Hematopoietic multipotent progenitor cell treated with erythropoietin and hydrocortisone succinate and interleukin-3 and kit ligand, for 15 days (in vitro differentiated cells): Measurements from ENCODE around the gene FBXO24.
"Not testable (repeated sequence)": the region's sequence is repeated elsewhere in the genome, so short reads cannot be mapped to it uniquely, and the experiment has no call there.

Source experiments
- DNase-seq: peaks from one replicate; pipeline ENCODE4 v3.0.0-alpha.2; 2015; ENCODE audit warnings: low spot score

Gene FBXO24

DNA sequence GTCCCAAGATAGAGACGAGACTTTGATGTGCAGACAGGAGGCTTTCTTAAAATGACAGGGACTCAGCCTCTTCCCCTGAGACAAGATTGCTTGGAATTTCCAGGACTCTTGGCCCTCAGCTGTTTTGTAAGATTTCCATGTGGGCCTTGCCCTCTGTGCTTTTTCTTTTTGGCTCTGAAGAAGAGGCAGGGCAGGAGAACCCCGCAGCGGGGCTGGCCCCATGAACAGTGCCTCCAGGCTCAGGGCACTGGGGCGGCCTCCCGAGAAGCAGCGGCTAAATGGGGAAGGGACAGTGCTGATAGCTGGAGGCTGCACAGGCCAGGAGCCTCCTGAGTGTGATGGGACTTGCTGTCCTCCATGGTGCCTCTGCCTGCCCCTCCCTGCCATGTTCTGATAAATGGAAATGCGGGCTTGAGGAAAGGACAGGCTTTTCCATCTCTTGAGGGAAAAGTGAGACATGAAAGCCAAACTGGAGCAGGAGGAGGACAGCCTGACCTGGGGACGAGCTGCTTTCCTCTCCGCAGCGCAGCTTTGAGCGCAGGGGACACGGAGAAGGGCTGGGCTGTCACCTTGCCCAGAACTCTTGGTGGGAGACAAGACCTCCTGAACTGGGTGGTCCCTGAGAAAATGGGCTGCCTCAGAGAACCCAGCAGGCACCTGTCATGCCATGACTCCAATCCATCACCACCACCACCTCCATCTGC, 24.5 kb upstream of the FBXO24 start:
- DNase-seq: no peak

DNA sequence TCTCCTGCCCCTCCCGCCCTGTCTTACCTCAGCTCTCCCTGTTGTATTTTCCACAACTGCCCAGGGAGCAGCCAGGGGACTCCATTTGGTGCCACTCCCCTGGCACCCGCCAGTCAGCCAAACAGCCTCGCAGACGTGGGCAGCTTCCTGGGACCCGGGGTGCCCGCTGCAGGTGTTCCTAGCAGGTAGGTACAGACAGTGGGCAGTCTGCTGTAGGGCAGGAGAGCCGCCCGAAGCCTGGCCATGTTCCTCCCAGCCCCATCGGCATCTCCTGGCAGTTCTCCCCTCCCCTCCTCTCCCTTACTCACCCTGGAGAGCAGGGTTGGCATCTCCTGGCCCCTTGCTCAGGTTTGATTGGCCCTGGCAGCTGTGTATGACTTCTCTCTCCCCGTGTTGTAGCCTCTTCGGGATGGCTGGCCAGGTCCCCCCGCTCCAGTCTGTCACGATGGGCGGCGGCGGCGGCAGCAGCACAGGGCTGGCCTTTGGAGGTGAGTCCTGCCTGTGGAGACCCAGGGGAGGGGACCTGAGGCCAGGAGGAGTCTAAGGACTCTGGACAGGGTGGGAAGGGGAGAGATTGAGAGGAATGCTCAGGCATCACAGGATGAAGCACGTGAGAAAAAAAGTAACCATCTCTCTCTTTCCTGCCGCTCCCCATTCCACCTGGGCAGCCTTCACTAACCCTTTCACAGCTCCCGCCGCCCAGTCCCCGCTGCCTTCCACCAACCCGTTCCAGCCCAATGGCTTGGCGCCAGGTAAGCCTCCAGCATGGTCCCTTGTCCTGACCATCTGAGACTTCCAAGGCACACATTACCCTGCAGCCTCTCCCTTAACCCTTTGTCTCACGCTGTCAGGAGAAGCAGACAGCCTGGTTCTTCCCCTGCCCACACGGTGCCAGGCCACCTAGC, 23.7 kb upstream of the FBXO24 start:
- DNase-seq: no peak

DNA sequence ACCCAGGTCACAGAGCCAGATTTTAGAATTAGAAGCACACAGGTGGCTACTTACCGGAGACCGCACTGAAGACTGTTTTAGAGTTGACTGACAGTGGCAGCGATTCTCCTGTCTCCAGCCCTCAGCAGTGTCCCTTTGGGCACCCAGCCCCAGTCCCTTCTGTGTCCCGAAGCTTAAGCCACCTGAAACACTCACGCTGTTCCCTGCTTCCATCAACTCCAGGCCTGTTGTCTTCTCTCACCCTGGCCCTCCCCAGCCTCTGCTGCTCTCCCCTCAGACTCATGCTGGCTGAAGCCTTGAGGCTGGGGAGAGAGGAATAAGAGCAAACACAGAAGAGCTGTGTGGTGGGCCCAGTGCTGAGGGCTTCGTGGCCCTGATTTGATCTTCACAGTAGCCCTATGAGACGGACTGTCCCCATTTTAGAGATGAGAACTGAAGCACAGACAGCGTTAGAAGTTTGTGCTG, 23.0 kb upstream of the FBXO24 start:
- no peak for DNase-seq

DNA sequence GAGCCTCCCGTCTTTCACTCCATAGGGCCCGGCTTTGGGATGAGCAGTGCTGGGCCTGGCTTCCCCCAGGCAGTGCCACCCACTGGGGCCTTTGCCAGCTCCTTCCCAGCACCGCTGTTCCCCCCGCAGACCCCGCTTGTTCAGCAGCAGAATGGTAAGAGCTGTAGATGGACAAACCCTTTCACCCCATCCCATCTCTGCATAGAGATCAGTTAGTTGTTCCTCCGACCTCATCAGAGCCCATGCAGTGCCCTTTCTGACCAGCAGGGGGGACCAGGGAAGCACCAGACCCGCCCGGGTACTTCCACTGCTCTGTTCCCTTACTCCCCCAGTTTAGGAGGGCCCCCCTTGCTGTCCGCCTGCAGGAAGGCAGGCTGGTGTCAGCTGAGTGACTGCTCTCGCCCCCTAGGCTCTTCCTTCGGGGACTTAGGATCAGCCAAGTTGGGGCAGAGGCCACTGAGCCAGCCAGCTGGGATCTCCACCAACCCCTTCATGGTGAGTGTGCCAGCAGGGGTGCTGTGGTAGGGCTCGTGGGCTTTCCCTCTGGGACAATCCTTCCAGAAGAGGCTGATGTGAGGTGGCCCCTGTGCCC, 22.2 kb upstream of the FBXO24 start:
- DNase-seq: peak; percentile 81

DNA sequence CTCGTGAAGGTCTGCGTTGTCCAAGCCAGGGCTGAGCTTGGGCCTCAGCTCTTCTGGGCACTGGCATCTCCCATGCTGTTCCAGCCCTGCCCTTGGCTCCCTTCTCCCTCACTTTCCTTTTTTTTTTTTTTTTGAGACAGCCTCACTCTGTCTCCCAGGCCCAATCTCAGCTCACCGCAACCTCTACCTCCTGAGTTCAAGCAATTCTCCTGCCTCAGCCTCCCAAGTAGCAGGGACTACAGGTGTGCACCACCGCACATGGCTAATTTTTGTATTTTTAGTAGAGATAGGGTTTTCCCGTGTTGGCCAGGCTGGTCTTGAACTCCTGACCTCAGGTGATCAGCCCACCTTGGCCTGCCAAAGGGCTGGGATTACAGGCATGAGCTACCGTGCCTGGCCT, 21.7 kb upstream of the FBXO24 start:
- not testable (repeated sequence) for DNase-seq

DNA sequence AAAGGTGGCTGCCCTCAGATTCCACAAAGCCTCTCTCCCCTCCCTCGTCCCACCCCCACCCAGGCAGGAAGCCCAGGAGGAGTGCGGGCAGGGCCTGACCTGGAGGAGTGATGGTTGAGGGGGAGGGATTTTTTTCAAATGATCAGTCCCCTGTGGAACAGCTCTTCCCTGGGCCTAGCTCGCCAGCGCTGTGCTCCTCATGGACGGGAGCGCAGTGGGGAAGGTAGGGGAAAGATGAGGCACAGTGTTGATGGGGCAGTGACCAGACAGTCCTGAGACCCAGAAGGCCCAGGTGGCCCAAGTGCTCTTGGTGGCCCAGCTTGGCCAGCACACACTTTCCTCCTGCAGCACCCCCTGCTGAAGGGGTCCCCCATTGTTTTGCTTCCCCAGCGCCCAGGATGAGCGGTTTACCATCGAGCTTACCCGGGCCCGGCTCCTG, 21.0 kb upstream of the FBXO24 start:
- DNase-seq: no peak

DNA sequence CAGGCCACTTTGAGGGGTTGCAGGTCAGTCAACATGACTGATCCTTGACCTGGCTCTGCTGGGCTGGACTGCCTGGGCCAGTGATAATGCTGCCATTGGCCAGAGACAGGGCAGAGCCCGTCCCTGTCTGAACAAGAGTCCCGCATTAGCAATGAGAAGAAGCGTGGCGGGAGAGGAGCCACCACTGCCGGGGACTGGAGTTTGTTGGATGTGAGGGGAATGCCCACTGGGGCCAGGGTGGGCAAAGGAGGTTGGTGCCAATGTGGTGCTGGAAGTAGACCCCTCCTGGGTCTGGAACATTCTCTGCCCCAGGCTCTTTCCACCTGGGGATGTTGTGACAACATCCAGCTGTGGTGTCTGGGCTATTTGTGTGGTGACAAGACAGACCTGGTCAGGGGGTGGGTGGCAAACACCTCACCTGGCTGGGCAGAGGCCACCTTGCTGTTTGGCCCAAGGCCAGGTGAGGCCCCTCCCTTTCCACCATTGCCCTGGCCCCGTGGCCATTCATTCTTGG, 20.1 kb upstream of the FBXO24 start:
- DNase-seq: no peak

DNA sequence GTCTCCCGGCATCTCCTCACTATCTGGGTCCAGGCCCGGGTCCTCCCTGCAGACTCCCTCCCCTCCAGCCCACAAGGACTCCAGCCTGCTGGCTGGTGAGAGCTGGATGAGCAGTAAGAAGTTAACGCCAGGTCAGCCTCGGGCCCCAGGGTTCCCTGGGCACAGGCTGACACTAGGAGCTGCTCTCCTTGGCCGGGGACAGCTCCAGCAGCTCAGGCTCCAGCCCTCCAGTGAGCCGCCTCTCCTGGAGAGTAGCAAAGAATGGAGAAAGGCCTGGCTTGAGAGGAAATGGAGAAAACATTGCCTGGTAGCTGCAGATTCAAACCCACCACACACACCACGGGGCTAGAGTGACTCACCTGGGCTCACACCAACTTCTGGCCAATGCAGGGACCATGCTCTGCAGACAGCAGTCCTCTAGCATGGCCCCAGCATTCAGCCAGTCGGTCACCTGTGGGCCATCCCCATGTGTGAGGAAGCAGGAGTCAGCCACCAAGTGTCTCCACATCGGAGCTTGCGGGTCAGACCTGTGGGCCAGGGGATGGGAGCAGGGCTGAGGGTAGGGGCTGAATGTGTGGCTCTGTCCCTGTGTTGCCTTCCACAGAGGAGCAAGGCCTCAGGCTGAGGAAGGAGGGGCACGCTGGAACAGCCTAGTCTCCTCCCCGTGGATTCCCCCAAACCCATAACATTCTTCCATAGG, 18.9 kb upstream of the FBXO24 start:
- DNase-seq: no peak

DNA sequence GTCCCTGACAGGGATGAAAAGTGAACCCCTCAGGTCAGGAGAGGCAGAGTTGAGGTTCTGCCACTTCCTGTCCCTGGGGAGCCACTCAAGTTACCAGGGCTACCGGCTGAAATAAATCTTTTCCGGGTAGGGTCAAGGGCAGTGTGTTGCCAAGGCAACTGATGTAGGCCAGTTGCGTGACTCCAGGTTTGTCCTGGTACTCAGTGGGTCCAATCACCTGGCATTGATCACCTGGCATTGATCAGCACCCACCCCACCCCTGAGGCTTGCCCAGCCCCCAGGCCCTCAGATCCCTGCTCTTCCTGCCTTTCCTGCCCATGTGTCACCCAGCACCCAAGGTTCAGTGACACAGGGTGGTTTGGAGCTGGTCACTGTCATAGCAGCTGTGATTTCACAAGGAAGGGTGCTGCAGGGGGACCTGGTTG, 18.4 kb upstream of the FBXO24 start:
- DNase-seq: no peak

DNA sequence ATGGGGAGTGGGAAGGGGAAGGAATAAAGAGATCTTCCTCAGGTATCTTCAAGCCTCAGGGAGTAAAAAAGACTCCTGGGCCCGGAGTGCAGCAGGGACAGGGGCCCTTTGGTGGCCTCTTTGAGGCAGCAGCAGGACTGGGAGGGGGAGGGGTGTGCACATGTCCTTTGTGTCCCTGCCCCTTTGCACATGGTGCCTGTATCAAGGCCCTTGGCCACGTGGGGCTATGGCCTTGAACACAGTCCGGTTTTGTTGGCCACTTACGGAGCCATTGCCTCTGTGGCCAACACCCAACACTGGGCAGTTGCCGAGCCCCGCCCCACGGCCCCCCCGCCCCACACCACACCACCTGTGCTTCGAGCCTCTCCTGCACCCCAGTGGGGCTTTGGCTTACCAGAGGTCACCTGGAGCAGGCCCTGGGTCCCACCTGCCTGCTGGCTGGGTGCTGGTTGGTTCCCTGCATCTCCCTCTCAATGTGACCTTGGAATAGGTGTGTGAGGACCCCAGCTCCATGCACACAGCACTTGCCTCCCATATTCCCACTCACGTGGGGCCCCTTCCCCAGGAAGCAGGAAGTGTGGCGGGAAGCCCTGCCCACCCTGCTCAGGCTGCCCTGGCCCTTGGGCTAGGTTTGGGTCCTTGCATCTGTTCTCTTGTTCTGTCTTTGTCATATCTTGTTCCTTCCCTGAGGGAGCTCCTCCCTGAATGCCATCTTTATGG, 17.8 kb upstream of the FBXO24 start:
- DNase-seq: no peak

DNA sequence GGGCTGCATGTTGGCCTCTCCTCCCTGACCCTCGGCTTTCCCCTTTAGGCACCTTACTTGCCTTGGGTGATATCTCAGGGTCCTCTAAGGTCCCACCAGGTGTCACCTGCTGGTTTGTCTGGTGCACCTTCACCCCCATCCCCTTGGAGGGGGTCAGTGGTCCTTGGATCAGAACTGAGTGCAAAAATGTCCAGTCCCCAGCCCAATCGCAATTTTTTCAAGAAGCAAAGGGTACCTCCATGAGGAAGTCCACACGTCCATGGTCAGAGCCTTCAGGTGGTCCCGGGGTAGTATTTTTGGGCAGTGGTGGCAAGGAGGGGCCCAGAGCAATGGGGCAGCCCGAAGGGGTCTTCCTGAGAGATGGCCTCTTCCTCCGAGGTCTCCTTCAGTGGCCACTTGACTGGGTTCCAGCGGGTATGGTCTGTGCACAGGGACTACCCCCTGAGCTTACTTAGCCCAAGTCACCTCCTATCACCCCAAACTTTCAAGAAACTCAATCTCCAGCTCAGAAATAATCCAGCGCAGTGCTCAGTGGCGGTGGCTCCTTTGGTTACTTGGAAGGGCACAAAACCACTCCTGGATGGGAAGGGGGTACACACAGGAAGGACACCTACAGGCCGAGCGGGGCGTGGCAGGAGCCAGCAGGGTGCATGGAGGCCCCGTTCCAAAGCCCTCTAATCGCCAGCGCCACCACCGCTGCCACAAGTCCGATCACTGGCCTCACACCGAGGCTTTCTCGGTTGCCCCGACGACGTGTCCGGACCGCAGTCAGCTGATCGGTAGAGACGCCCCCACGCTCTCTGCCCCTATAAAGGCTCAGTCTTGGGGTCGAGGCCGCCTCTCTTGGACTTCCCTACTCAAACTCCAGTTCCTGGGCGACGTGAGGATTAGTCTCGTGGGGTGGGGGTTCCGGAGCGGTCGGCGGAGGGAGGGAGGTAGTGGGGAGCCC, 17.0 kb upstream of the FBXO24 start:
- DNase-seq: peak; percentile 46

DNA sequence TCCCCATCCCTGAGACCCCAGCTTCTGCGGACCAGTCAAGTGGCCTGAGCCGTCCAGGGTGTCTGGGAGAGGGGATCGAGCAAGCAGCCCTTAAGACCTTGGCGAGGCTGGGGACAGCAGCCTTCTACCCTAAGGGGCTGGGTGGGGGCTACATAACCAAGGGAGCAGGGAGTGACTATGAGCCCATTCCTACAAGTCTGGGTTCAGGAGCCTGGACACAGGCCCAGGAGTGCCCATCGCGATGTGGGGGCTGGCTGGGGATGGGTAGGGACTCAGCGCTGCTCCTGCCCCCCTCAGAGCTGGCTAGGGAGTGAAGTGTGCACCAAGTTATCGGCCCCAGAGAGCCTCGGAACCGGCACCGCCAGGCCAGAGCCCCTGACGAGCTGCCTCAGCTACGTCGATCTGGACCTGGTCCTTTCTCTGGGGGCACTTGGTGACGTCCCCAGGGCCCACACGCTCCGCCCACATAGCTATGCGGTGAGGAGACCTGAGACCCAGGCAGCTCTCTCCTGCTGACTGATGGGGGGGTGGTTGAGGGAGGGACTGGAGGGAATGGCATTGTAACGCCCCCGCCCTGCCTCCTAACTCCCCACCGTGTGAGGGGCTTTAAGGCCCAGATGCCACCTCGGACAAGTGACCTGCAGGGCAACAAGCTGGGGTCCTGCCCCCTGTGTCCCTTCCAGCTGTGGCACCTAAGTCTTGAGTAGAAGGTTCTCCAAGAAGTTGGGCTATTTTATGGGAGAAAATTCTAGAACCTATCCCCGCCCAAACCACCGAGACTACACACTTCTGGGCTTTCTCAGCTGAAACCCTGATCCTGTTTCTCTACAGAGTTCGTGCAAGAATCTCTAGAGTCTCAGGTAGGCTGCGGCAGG, 14.9 kb upstream of the FBXO24 start:
- no peak for DNase-seq

DNA sequence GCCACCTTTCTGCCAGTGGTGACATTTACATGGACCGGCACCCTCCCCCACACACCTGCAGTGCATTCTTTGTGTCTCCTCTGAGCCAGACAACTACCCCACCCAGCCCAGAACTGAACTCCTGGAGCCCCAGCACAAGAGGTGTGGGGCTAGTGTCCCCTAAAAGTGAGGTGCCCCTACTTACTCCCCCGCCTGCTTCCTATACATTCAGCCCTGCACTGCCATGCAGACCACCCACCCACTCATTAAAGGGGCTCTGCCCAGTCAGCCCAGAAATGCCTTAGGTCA, 14.4 kb upstream of the FBXO24 start:
- no peak for DNase-seq

DNA sequence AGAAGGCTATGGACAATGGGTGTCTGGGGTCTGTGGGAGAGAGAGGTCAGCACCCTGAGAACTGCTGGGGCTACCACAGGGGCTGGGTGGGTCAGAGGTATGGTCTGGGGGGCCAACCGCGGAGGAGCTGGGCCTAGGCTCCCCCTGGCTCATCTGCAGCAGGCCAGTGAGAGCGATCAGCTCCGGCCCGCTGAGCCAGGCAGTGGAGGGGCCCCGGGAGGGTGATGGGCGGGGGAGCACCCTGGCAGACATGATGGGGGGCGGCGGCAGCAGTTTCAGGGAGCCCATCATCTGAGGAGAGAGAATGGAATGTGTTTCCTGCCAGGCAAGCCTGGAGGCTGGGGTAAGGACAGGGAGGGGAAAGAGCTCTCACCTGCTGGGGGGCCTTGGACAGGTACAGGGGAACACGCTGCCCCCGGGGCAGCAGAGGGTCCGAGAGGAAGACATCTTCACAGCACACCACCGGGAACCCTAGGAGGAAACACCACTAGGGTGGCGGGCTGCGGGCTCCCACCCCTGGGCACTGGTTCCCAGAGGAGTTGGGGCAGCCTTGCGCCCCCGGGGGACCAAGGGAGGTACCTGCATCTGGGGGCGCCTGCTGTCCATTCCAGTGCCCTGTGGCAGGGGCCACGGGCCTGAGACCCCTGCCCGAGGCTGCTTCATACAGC, 13.7 kb upstream of the FBXO24 start:
- DNase-seq: no peak

DNA sequence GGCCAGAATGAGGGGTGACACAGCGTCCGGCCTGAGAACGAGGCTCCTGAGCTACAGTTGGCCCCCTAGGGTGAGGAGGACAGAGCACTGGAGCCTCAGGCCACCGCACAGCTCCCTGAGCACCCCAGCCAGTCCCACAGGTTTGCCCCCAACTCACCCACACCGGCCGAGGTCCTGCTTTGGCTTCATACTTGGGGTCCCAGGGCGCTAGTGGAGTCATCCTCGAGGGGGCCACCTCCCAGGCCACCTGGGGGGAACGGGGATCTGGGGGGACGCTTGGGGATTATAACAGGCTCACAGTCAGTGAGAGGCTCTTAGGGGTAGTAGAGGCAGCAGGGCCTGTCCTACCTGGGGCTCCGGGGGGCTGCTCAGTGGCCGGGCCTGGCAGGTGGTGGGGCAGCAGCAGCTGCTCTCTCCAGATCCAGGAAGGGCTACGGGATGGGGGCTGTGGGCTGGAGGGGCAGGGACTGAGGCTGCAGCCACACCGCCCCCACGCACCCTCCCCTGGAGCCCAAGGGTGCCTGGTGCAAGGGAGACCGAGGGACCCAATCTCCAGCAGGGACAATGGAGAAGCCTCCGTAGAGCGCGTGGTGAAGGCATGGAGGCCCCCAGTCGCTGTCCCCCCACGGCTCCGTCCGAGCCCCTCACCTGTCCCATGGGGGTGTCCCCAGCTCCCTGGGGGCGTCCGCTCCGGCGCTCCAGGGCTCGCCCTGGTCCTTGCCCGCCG, 13.0 kb upstream of the FBXO24 start:
- no peak for DNase-seq

DNA sequence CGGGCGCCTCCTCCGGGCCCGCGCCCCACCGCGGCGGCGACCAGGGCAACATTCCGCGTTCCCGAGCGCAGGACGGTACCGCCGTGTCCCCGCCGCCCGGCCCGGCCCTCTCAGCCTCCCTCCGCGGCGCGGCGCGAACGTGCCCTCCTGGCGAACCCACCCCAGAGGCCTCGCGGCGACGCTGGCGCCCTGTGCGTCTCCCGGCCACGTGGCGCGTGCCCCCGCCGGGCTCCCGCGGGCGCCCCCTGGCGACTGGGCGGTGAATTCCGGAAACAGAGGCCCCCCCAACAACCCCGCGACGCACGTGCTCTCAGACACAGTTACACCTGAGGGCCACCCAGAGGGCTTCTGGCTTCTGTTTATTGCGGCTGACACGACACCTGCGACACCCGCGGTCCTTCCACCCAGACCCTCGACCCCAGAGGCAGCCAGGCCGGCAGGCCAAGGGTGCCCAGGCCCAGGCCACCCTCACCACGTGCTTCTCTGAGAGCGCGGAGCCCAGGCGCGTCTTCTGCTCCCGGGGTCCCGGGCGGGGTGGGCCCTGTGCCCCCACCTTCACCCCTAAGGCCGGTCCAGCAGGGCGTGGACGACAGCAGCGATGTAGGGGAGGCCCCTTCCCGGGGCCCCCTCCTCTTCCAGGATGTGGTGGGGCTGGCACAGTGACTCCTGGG, 12.3 kb upstream of the FBXO24 start, which contains the start of gene SAP25:
Gene SAP25 (minus strand): TSS at position 210 of the 671 bp plus-strand sequence. CDS start 158 bp downstream, at position 52.
- DNase-seq: no peak
